ENCODE results near the gene ODF2L.

DNA sequence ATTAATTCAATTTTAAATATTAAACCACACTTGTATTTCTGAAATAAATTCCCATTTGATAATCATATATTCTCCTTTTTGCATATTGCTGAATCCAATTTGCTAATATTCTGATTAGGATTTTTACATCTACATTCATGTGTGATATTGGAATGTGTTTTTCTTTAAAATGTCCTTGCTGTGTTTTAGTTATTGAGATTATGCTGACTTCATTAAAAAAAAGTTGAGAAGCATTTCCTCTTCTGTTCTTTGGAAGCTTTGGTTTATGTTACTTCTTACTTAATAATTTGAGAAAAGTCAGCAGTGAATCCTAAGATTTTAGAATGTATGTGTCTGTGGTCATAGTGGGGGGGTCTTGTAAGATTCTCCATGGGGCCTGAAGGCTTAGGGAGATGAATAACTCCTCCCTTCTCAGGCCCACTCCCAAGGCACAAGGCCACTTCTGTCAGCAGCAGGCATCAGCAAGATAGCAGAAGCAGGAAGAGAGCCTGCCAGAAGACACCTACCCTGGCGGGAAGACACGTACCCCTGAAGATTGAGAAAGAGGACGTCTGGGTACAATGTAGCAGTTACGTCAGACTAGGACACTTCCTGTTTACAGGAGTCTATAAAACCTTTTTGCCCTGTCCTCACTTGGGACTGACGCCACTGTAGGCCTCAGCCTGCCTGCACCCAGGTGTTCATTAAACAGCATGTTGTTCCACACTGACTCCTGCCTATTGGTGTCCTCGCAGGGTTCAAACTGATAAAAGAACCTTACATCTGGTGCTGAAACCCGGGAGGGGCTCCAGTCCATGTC is 56.9 kb downstream of the ODF2L start:
- TF ChIP-seq, protein P1, sequence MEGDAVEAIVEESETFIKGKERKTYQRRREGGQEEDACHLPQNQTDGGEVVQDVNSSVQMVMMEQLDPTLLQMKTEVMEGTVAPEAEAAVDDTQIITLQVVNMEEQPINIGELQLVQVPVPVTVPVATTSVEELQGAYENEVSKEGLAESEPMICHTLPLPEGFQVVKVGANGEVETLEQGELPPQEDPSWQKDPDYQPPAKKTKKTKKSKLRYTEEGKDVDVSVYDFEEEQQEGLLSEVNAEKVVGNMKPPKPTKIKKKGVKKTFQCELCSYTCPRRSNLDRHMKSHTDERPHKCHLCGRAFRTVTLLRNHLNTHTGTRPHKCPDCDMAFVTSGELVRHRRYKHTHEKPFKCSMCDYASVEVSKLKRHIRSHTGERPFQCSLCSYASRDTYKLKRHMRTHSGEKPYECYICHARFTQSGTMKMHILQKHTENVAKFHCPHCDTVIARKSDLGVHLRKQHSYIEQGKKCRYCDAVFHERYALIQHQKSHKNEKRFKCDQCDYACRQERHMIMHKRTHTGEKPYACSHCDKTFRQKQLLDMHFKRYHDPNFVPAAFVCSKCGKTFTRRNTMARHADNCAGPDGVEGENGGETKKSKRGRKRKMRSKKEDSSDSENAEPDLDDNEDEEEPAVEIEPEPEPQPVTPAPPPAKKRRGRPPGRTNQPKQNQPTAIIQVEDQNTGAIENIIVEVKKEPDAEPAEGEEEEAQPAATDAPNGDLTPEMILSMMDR (IDR thresholded peaks at IDR 0.05): no peak
- TF ChIP-seq POLR2A (IDR thresholded peaks at IDR 0.05) (no peak), POLR2AphosphoS5 (IDR thresholded peaks at IDR 0.05) (no peak)
